K562 (cell line): Measurements from ENCODE around the gene UBE2M. TPM values are rescaled to one million over a fixed set of nuclear protein-coding genes. Genes with fewer than 3 reads are reported as not detected.

Experiments
- HMG20A ChIP-seq: fragments of 450-650 bp; formaldehyde crosslinking; conservative IDR thresholded peaks from 2 replicates; pipeline ENCODE4 v1.4.0; 2020; ENCODE audit warnings: mild to moderate bottlenecking, mixed read lengths
- HNRNPUL1 ChIP-seq: fragments of 200-400 bp; formaldehyde crosslinking; IDR thresholded peaks from 2 replicates; pipeline ENCODE4 v1.6.1; 2017; ENCODE audit warnings: low read length
- MAFK ChIP-seq: IDR thresholded peaks from 2 replicates; pipeline ENCODE4 v1.6.1; 2011; ENCODE audit warnings: low read length, improper control_type of control experiment
- MGA ChIP-seq: fragments of 450-650 bp; IDR thresholded peaks from 2 replicates; pipeline ENCODE4 v1.6.1; 2016; ENCODE audit warnings: mild to moderate bottlenecking, moderate library complexity
- MITF ChIP-seq: IDR thresholded peaks from 2 replicates; pipeline ENCODE4 v1.6.1; 2014; ENCODE audit warnings: antibody characterized with exemption
- TAF1 ChIP-seq: IDR thresholded peaks from 2 replicates; pipeline ENCODE4 v1.6.1; 2011; ENCODE audit warnings: mild to moderate bottlenecking, low read length, moderate library complexity; ENCODE audit not compliant: insufficient read depth, control insufficient read depth, severe bottlenecking; ENCODE audit errors: extremely low read depth
- YY1 ChIP-seq, 3 experiments: IDR thresholded peaks; 2 replicates each; pipeline ENCODE4 v1.6.1; 2011; ENCODE audit warnings: low read length in 2 of 3, mild to moderate bottlenecking in 2 of 3, moderate library complexity in 2 of 3, borderline replicate concordance in 1 of 3, control low read depth in 1 of 3, low read depth in 1 of 3; ENCODE audit not compliant: insufficient read depth in 3 of 3, insufficient replicate concordance in 2 of 3, control insufficient read depth in 1 of 3, insufficient read length in 1 of 3; ENCODE audit errors: extremely low read depth in 1 of 3
- ZFX ChIP-seq: sonication (generic); formaldehyde crosslinking; IDR thresholded peaks from 2 replicates; pipeline ENCODE4 v1.8.0; 2022; ENCODE audit warnings: mild to moderate bottlenecking, missing genetic modification reagents, moderate library complexity
- polyA plus RNA-seq, 8 experiments: library from polyadenylated mRNA; depleted of rRNA in 4 of 8; stranded (reverse) in 5 of 8; unstranded in 3 of 8; fragments of >200 nt; fragmentation: Nextera tagmentation in 2 of 8; fragmentation: Illumina TruSeq in 1 of 8; extraction: Ambion mirVana in 2 of 8; extraction: Trizol in 1 of 8; gene quantifications; 2 replicates each; pipeline versions ENCODE4 v1.2.1 to v1.2.3, GENCODE V29; 2011 to 2014; ENCODE audit warnings: inconsistent platforms in 1 of 8, missing spikeins in 1 of 8
- total RNA-seq, 7 experiments: library from RNA; depleted of rRNA in 6 of 7; stranded (reverse); fragments of >200 nt in 6 of 7; fragmentation: Illumina TruSeq in 2 of 7; extraction: Trizol in 2 of 7; gene quantifications; 2 replicates each; pipeline versions ENCODE4 v1.2.1 to v1.2.3, GENCODE V29; 2011 to 2021; ENCODE audit warnings: low replicate concordance in 1 of 7
- TF ChIP-seq, protein P1 (sequence below): fragments of 250-450 bp; sonication (Bioruptor Pico); IDR thresholded peaks from 2 replicates; pipeline ENCODE4 v1.8.0; 2022; ENCODE audit warnings: moderate library complexity, mild to moderate bottlenecking, inconsistent platforms
- TF ChIP-seq, protein P2 (sequence below): sonication (generic); formaldehyde crosslinking; IDR thresholded peaks from 2 replicates; pipeline ENCODE4 v1.5.0; 2020; ENCODE audit warnings: missing genetic modification reagents

UBE2M gene
- total and polyA plus RNA-seq, 9 of the 15 experiments (the other 6 are each of a cell fraction or from before 2014, with no cell fraction given) = 0.92 to 163 (median 85.7) TPM

DNA sequence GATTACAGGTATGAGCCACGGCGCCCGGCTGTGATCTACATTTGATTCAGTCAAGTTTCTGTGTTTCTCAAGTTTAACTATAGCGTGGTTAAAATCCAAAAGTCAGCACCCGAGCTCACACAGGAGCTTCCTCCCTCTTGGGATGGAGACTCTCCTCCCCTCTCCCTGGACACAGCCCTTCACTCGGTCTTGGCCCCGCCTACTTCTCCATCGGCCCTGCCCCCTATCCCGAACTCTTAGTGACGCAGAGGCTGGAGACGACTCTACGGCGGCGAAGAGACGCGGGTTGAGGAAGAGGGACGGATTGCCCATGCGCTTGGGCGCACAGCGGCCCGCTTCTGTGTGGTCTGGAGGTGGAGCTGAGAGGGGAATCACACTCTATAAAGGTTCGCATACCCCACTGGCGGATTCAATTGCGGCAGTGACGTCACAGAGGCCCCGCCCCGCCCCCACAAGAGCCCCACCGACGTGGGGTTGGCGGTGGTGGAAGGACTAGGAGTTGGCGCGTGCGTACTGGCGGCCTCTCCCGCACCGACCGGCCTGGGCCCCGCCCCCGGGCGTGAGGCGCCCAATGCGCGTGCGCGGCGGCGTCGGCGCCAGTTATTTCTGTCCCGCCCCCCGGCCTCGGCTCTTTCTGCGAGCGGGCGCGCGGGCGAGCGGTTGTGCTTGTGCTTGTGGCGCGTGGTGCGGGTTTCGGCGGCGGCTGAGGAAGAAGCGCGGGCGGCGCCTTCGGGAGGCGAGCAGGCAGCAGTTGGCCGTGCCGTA lies 14.4 kb downstream of the UBE2M start, which contains the start of gene TRIM28 (continued):
- TF ChIP-seq, protein P1, sequence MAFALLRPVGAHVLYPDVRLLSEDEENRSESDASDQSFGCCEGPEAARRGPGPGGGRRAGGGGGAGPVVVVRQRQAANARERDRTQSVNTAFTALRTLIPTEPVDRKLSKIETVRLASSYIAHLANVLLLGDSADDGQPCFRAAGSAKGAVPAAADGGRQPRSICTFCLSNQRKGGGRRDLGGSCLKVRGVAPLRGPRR (CRISPR knock-in tag) = no peak
- no peak for TF ChIP-seq MGA
- TF ChIP-seq HMG20A (CRISPR knock-in tag) = no peak
- no peak for TF ChIP-seq MAFK
- TF ChIP-seq YY1 (IDR thresholded peaks at IDR 0.05; ENCODE audit: borderline replicate concordance in 1 of 3, control insufficient read depth in 1 of 3, extremely low read depth in 1 of 3, insufficient read depth in 3 of 3, insufficient read length in 1 of 3, insufficient replicate concordance in 2 of 3, low read depth in 1 of 3, low read length in 2 of 3) = peak in 2 of 3 experiments; percentile 52 to 69
- TF ChIP-seq, protein P2, sequence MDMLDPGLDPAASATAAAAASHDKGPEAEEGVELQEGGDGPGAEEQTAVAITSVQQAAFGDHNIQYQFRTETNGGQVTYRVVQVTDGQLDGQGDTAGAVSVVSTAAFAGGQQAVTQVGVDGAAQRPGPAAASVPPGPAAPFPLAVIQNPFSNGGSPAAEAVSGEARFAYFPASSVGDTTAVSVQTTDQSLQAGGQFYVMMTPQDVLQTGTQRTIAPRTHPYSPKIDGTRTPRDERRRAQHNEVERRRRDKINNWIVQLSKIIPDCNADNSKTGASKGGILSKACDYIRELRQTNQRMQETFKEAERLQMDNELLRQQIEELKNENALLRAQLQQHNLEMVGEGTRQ (CRISPR knock-in tag) = no peak
- peak; percentile 10; the same call in 1 of the 2 replicates for TF ChIP-seq MITF
- no peak for TF ChIP-seq HNRNPUL1
- peak; percentile 88 for TF ChIP-seq ZFX (CRISPR knock-in tag)
- peak; percentile 98 for TF ChIP-seq TAF1
